HG03060 (cell line): ENCODE measurements around the gene KIAA1671.

Experiments used
- ATAC-seq: cut with Tn5 transposase; IDR thresholded peaks from one replicate; pipeline ENCODE4 v1.9.1; 2021; ENCODE audit warnings: low read depth, moderate number of reproducible peaks; ENCODE audit not compliant: unreplicated experiment

The KIAA1671 gene

GRCh38 chr22:24977370-24978221, 25.1 kb downstream of the KIAA1671 start:
- ATAC-seq, result no peak

- ATAC-seq, result no peak
Measured at GRCh38 chr22:24978308-24978707, 25.8 kb downstream of the KIAA1671 start.

DNA sequence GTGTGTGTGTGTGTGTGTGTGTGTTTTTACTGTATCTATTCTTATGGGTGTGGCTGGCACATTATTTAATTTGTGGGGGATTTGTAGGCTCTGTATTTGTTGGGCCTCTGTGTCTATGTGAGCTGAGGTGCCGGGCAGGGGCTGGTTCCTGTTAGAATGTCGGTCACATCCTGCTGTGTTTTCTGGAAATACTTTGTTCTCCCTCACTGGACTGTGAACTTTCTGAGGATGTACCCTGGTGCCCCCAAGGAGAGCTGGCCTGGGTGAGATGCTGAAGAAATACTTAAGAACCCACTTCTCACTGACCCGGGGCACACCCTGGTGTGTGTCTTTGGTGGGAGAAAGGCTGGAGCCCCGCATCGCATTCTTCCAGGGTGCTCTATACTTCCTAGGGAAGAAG, 28.6 kb downstream of the KIAA1671 start:
- no peak for ATAC-seq

GRCh38 chr22:24981656-24982055, 29.1 kb downstream of the KIAA1671 start:
- no peak for ATAC-seq

DNA sequence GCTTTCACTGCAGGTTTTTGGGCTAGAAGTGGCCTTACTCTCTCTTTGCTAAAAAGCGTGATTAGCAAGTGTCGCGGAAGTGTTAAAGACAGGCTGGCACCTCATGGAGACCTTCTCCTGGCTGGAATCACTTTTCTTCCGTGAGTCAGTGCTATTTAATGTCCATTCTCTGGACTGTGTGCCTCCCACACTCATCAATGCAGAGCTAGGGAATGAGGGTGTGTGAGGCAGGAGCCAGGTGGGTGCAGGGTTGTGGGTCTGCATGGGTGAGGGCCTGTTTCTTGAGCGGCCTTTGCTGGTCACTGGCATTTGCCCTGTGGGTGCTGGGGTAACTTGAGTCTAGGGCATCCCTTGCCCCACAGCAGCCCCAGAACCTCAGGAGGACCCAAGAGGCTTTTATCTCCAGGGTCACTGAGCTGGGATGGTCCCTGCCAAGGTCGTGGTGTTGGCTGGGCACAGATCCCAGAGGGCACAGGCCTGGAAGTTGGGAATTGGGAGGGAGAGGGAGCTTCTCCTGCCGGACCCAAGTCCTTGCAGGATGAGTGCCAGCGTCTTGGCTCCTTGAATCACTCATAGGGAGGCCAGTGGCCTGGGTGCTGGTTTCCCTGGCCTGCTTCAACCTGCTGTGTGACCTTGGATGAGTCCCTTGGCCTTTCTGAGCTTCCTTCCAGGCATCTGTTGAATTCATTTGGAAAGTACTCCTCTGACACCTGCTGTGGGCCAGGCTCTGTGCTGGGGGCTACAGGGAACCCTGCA, 30.0 kb downstream of the KIAA1671 start:
- no peak for ATAC-seq

GRCh38 chr22:24983151-24983550, 30.6 kb downstream of the KIAA1671 start:
- ATAC-seq, result no peak

DNA sequence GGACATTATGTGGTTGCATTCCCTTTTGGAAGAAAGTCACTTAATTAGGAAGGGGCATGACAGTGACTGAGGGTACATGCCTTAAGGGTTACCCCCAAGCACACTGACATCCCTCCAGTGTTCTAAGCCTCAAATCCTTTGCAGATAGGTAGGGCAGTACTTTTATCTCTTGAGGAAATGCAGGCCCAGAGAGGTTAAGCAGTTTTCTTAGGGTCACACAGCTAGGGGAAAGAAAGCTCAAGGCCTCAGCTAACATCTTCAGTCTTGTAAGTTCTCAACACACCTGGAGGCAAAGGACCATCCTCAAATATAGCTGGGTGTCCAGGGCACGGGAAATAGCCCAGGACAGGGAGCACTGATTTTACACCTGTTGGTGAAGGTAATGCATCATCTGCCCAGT, 31.6 kb downstream of the KIAA1671 start:
- ATAC-seq, result no peak

DNA sequence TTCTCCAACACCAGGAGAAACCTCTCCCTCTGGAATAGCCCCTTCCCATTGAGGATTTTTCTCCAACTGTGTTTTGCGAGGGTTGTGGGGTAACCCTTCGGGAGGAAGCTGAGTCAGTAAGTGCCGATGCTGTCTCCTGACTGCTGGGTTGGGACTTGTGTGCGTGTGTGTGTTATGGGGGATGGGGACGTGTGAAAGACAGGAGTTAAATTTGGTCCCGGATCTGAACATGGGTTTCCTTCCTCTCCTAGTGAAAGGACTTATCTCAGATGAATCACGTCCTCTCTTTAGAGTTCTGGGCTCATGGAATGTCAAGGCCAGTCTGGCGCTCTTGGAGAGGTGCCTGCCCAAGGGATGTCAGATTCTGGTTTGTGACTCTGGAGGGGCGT, 33.3 kb downstream of the KIAA1671 start:
- no peak for ATAC-seq

DNA sequence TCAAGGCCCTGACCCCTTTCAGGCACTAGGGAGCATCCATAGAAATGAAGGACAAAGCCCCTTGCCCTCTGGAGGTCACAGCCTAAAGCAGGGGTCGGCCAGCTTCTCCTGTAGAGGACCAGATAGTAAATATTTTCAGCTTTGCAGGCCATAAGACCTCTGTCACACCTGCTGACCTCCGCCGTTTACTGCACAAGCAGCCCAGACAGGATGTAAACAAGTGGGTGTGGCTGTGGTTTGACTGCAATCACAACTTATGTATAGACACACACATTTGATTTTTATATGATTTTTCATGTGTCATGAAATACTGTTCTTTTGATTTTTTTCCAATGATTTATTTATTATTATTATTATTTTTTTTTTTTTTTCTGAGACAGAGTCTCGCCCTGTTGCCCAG, 34.3 kb downstream of the KIAA1671 start:
- ATAC-seq, result no peak

DNA sequence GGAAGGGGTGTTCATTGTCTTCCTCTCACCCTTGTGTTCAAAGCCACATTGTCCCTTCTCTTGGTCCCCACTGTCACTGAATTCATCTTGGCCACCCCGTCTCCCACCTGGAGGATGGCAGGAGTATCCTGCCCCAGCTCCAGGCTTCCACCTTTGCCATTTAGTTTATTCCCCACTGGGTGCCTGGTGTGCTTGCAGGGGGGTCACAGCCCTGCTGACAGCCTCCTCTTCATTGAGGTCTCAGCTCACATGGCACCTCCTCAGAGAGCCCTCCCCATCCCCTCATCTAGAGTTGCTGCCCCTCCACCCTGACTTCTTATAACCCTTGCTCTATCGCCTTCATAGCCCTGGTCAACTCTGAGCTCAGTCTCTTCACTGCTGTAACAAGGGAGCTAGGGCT, 36.6 kb downstream of the KIAA1671 start:
- ATAC-seq, result no peak

GRCh38 chr22:24989541-24989951, 37.0 kb downstream of the KIAA1671 start:
- ATAC-seq, result no peak

DNA sequence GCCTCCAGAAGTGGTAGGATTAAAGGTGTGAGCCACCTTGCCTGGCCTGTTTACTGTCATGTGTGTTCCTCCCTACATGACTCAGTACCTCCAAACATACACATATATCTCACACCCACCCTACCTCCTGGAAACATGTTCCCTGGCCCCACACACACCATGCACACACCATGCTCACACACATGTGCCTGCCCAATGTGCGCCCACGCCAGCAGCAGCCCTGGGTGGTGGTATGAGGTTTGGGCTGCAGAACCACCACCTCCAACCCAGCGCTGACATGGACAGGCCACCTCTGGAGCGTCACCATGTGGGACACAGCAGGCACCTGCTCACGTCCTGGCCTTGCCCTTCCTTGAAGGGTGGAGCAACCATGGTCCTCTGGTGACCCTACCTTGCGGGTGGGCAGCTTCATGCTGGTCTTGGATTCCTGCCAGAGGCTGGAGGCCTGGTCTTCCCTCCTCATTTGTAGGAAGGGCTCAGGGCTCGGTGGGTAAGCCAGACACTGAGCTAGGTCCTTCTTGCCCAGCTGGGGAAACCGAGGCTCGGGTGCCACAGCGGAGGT, 37.9 kb downstream of the KIAA1671 start:
- ATAC-seq, result no peak

GRCh38 chr22:24992946-24993345, 40.4 kb downstream of the KIAA1671 start:
- ATAC-seq, result no peak

DNA sequence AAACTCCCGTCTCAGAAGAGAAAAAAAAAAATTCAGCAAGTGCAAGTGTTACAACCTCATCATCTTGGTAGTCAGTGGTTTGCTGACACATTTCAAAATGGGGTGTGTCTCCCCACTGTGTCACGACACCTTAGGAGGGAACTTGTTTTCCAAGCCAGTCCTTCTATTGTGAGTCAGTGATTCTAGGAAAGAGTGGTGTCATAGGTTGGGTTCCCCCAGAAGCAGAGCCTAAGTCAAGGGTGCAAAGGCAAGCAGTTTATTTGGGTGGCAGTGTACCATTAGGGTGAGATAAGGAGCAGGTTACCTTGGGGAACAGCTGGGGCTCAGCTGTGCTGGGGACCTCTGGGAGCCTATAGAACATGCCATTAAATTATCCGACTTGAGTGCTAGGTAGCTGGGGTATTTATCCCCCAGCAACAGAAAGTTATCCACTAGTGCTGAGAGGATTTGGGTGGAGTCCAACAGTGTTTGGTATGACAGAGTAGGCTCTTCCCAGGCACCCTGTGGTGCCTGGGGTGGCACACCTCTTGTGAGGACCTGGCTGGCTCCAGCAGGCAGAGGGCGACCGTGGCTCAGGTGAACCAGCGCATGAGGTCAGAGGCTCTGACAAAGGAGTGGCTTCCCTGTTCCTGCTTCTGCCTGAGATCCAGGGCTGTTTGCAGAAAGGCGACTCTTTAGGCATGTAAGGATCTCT, 41.7 kb downstream of the KIAA1671 start:
- no peak for ATAC-seq

DNA sequence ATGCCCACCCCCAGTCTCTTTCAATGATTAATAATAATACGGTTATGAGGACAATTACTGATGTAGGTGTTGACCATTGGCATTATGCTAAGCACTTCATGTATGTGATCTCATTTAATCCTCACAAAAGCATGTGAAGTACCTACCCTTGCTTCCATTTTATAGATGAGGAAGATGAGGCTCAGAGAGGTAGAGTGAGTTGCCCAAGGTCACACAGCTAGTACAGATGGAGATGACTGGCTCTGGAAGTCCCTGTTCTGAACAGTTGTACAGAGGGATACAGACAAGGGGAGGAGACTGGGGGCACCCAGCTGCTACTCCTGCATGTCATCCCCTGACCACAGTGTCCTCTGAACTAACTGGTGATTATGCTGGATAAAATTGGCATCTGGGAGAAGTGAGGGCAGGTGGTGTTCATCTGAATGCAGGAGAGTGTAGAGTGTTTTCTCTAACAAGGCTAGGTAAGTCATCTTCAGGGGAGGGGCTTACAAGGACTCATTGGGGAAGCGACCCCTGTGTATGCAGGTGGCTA, 43.2 kb downstream of the KIAA1671 start:
- ATAC-seq, result no peak

DNA sequence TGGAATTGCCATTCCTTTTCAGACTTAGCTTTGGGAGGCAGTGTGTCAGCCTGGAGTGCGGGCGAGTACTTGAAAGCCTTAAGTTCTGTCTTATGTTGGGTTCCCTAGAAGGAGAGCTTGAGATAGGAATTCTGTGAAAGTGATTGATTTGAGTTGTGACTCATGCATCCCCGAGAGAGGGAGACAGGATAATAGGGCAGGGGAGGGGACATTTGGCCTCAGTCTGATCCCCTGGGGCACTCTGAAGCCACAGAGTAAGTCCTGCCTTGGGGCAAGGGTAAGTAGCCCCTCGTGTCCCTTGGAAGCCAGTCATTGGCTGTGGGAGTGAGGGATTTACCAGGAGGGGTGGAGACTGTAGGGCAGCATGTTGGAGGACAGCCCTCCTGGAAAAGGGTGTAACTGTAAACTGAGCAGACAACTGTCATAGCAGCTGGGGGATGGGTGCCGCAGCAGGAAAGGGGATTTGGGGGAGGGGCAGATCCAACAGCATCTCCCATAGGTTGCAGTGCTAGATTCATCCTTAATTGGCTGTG, 44.0 kb downstream of the KIAA1671 start:
- no peak for ATAC-seq

- ATAC-seq, result no peak
Measured at GRCh38 chr22:24997023-24997422, 44.5 kb downstream of the KIAA1671 start.

GRCh38 chr22:25000686-25001085, 48.2 kb downstream of the KIAA1671 start:
- ATAC-seq, result no peak

- ATAC-seq, result no peak
Measured at GRCh38 chr22:25002241-25002985, 49.9 kb downstream of the KIAA1671 start.

DNA sequence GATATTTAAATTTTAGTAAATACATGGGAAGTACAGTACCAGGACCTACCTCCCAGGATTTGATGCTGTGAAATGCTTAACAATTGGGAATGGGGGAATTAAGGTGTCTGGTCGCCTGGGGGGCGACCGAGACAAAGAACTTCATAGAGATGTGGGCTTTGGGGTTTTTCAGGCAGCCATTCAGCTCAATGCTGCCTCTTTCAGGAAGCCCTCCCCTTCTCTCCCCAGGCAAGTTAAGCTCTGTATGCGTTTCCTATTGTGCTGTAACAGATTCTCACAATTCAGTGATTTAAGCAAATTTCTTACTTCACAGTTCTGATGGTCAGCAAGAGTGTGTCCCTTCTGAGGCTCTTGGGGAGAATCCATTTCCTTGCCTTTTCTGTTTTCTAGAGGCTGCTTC, 53.8 kb downstream of the KIAA1671 start:
- no peak for ATAC-seq
